Measurements from ENCODE around the gene ARID5A. TPM values are rescaled to one million over a fixed set of nuclear protein-coding genes. Genes with fewer than 3 reads are reported as not detected.
"Not testable (repeated sequence)": the region's sequence is repeated elsewhere in the genome, so short reads cannot be mapped to it uniquely, and the experiment has no call there.

The ARID5A gene, protein sequence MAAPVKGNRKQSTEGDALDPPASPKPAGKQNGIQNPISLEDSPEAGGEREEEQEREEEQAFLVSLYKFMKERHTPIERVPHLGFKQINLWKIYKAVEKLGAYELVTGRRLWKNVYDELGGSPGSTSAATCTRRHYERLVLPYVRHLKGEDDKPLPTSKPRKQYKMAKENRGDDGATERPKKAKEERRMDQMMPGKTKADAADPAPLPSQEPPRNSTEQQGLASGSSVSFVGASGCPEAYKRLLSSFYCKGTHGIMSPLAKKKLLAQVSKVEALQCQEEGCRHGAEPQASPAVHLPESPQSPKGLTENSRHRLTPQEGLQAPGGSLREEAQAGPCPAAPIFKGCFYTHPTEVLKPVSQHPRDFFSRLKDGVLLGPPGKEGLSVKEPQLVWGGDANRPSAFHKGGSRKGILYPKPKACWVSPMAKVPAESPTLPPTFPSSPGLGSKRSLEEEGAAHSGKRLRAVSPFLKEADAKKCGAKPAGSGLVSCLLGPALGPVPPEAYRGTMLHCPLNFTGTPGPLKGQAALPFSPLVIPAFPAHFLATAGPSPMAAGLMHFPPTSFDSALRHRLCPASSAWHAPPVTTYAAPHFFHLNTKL
- polyA plus RNA-seq (2013, experiment 1 of 4) = 3.6 TPM
- 2.7 TPM for polyA plus RNA-seq (2013, experiment 2 of 4)
- 2.3 TPM for polyA plus RNA-seq (2013, experiment 3 of 4)
- polyA plus RNA-seq (2013, experiment 4 of 4) = 3.0 TPM

DNA sequence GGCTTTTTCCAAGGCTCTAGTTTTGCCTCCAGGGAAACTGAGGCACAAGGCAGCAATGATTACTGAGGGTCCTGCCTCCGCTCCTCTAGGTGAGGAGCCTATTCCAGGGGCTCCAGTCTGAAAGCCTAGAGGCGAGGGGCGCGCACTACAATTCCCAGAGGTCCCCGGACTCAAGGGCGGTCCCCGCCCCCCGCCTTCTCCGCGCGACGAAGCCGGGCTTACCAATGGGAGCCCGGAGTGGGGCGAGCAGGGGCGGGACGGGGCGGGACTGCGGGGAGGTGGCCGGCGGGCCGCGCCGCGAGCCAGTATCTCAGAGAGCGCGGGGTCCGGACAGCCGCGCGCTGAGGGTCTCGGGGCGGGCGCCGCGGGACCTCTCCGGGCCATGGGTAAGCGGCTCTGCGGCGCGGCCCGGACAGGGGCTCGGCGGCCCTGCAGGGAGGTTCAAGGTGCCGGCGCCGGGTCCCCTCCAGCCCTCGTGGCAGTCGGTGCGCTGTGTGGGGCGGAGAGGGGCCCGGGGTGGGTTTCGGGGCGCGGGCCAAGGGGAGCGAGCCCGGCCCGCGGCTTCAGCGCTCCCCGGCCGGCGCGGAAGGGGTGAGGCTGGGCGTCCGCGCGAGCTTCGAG, at the start of gene ARID5A:
Gene ARID5A, plus strand, starts transcription at position 308 of the 621 bp plus-strand sequence. Its CDS starts 75 bp downstream, at position 383.
- 2% methylated on average over 69 of the region's 69 CpGs for WGBS, 2 experiments
- Histone ChIP-seq H3K36me3 (ENCODE audit: control insufficient read depth, insufficient read depth, low read length) (no peaks in the 10 kb centered on the region), H3K4me3 (ENCODE audit: insufficient read depth, low read depth, low read length) (peak within 1 kb of the TSS; percentile 60), H3K4me1 (ENCODE audit: control insufficient read depth, insufficient read depth, low read length) (peaks cover 28% of the 10 kb centered on the region), H3K9me3 (ENCODE audit: control insufficient read depth, low read length) (no peaks in the 10 kb centered on the region), H3K27ac (ENCODE audit: insufficient read depth, low read depth, low read length, poor library complexity, severe bottlenecking) (no peak within 1 kb of the TSS), H3K27me3 (ENCODE audit: control insufficient read depth, insufficient read depth, low read length, poor library complexity, severe bottlenecking) (peaks cover 48% of the 10 kb centered on the region)

DNA sequence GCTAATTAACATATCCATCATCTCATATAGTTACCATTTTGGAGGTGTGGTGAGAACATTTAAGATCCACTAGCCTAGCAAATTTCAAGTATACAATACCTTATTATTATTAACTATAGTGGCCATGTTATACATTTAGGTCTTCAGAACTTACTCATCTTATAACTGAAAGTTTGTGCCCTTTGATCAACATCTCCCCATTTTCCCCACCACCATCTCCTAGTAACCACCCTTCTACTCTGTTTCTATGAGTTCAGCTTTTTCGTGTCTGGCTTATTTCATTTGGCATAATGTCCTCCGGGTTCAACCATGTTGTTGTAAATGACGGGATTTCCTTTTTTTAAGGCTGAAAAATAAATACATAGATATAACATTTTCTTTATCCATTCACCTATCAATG, 47.3 kb upstream of the ARID5A start:
- H3K9me3 ChIP-seq (ENCODE audit: control insufficient read depth, low read length) = no peaks in the 10 kb centered on the region
- no peak overlapping the region for H3K27ac ChIP-seq (ENCODE audit: insufficient read depth, low read depth, low read length, poor library complexity, severe bottlenecking)
- WGBS, 2 experiments = 100% methylated on average over 1 to 2 of the region's 3 CpGs

DNA sequence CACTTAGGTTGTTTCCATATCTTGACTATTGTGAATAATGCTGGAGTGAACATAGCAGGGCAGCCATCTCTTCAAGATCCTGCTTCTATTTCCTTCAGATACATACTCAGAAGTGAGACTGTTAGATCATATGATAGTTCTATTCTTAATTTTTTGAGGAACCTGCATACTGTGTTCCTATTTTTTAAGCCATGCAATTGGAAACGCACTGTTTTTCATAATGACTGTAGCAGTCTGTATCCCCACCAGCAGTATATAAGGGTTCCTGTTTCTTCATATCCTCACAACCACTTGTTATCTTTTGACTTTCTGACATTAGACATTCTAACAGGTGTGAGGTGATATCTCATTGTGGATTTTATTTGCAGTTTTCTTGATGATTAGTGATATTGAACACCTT, 46.9 kb upstream of the ARID5A start:
- Histone ChIP-seq H3K9me3 (ENCODE audit: control insufficient read depth, low read length) (no peaks in the 10 kb centered on the region), H3K27me3 (ENCODE audit: control insufficient read depth, insufficient read depth, low read length, poor library complexity, severe bottlenecking) (no peaks in the 10 kb centered on the region), H3K4me3 (ENCODE audit: insufficient read depth, low read depth, low read length) (no peak overlapping the region), H3K27ac (ENCODE audit: insufficient read depth, low read depth, low read length, poor library complexity, severe bottlenecking) (no peak overlapping the region), H3K4me1 (ENCODE audit: control insufficient read depth, insufficient read depth, low read length) (peaks cover 6% of the 10 kb centered on the region), H3K36me3 (ENCODE audit: control insufficient read depth, insufficient read depth, low read length) (no peaks in the 10 kb centered on the region)
- WGBS, 2 experiments = 92 to 100% methylated on average over 1 of the region's 1 CpG

More for the DNA sequence above, 47.3 kb upstream of the ARID5A start:
- H3K4me3 ChIP-seq (ENCODE audit: insufficient read depth, low read depth, low read length) = no peak overlapping the region
- H3K36me3 ChIP-seq (ENCODE audit: control insufficient read depth, insufficient read depth, low read length) = no peaks in the 10 kb centered on the region
- H3K4me1 ChIP-seq (ENCODE audit: control insufficient read depth, insufficient read depth, low read length) = peaks cover 6% of the 10 kb centered on the region
- H3K27me3 ChIP-seq (ENCODE audit: control insufficient read depth, insufficient read depth, low read length, poor library complexity, severe bottlenecking) = no peaks in the 10 kb centered on the region

DNA sequence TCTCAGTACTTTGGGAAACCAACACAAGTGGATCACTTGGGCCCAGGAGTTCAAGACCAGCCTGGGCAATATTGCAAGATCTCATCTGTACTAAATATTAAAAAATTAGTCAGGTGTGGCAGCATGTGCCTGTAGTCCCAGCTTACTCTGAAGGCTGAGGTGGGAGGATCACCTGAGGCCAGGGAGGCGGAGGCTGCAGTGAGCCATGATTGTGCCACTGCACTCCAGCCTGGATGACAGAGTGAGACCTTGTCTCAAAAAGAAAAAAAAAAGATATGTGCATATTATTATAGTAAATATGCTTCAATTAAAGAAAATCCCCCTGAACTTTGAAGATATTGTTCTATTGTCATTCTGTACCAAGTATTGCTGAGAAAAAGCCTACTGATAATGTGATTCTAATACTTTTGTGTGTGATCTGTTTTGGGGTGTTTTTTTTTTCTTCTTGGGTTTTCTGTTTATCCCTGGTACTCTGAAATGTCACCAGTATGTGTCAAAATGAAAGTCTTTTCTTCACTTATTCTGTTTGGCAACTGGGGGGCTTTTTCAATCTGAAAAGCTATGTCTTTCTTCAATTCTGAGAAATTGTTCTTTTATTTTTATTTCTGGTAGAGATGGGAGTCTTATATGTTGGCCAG, 44.6 kb upstream of the ARID5A start:
- Histone ChIP-seq H3K27ac (ENCODE audit: insufficient read depth, low read depth, low read length, poor library complexity, severe bottlenecking) (no peak overlapping the region), H3K4me3 (ENCODE audit: insufficient read depth, low read depth, low read length) (no peak overlapping the region), H3K4me1 (ENCODE audit: control insufficient read depth, insufficient read depth, low read length) (no peaks in the 10 kb centered on the region), H3K36me3 (ENCODE audit: control insufficient read depth, insufficient read depth, low read length) (no peaks in the 10 kb centered on the region), H3K27me3 (ENCODE audit: control insufficient read depth, insufficient read depth, low read length, poor library complexity, severe bottlenecking) (no peaks in the 10 kb centered on the region), H3K9me3 (ENCODE audit: control insufficient read depth, low read length) (no peaks in the 10 kb centered on the region)
- 93 to 95% methylated on average over 1 of the region's 1 CpG for WGBS, 2 experiments

DNA sequence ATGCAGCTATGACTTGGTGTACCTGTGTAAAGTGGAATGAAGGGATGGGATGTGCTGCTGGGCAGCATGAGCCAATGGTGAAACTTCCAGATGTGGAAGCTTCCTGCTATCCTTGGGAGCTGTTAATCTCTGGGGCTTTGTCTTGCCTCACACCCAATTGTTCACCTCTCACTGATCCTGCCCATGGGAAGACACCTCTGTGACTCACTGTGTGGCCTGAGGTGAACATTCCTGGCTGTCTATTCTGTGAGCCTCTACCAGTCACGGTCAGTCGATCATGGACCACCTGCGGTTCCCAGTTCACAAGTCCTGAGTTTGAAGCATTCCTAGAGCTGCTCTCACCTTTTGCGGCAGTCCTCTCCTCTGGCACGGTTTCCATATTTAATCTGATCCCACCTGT, 43.5 kb upstream of the ARID5A start:
- H3K4me1 ChIP-seq (ENCODE audit: control insufficient read depth, insufficient read depth, low read length) = no peaks in the 10 kb centered on the region
- H3K9me3 ChIP-seq (ENCODE audit: control insufficient read depth, low read length) = no peaks in the 10 kb centered on the region
- no peaks in the 10 kb centered on the region for H3K36me3 ChIP-seq (ENCODE audit: control insufficient read depth, insufficient read depth, low read length)
- H3K27ac ChIP-seq (ENCODE audit: insufficient read depth, low read depth, low read length, poor library complexity, severe bottlenecking) = no peak overlapping the region
- H3K27me3 ChIP-seq (ENCODE audit: control insufficient read depth, insufficient read depth, low read length, poor library complexity, severe bottlenecking) = no peaks in the 10 kb centered on the region
- no peak overlapping the region for H3K4me3 ChIP-seq (ENCODE audit: insufficient read depth, low read depth, low read length)
- 71 to 72% methylated on average over 5 of the region's 5 CpGs for WGBS, 2 experiments

DNA sequence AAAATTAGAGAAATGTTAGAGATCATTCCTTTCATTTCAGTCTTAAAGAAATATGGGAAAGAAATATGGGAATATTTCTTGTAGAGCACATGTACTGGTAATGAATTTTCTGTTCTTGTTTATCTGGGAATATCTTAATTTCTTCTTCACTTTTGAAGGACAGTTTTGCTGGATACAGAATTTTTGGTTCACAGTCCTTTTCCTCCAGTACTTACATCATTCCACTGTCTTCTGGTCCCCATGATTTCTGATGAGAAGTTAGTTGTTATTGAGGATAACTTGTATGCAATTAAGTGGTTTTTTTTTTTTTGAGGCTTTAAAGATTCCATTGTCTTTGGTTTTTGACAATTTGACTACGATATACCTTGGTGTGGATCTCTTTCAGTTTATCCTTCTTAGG, 42.4 kb upstream of the ARID5A start:
- Histone ChIP-seq H3K9me3 (ENCODE audit: control insufficient read depth, low read length) (no peaks in the 10 kb centered on the region), H3K27me3 (ENCODE audit: control insufficient read depth, insufficient read depth, low read length, poor library complexity, severe bottlenecking) (no peaks in the 10 kb centered on the region), H3K4me3 (ENCODE audit: insufficient read depth, low read depth, low read length) (no peak overlapping the region), H3K27ac (ENCODE audit: insufficient read depth, low read depth, low read length, poor library complexity, severe bottlenecking) (no peak overlapping the region), H3K36me3 (ENCODE audit: control insufficient read depth, insufficient read depth, low read length) (no peaks in the 10 kb centered on the region), H3K4me1 (ENCODE audit: control insufficient read depth, insufficient read depth, low read length) (no peaks in the 10 kb centered on the region)
- WGBS, 2 experiments = 95 to 97% methylated on average over 1 of the region's 1 CpG

DNA sequence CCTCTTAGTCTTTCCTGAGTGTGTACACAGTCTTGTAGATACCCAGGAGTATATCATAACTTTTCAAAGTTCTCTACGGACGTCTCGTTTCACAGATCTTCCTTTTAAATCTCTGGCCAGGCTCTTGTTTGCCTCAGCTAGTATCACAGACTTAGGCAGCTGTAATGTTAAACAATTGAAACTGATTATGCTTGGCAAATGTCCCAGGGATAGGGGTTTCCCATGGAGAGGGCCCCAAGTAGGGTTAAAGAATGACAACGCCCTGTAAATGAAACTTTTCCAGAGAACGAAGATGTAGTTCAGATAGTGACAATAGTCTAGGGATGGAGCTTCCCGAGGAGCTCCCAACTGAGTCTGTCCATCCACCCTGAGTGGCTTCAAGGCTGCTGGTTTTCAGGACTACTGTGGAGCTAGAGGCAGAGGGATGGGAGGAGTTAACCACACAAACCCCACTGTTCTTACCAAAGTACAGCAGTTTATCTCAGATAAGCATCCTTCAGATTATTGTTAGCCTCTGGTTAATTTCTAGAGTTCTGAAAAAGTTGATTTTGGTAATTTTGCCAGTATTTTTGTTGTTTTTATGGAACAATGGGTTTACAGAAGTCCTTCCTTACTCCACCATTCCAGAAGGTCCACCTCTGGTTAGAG, 40.4 kb upstream of the ARID5A start:
- 90 to 94% methylated on average over 6 of the region's 6 CpGs for WGBS, 2 experiments
- Histone ChIP-seq H3K4me1 (ENCODE audit: control insufficient read depth, insufficient read depth, low read length) (no peaks in the 10 kb centered on the region), H3K4me3 (ENCODE audit: insufficient read depth, low read depth, low read length) (no peak overlapping the region), H3K9me3 (ENCODE audit: control insufficient read depth, low read length) (no peaks in the 10 kb centered on the region), H3K27me3 (ENCODE audit: control insufficient read depth, insufficient read depth, low read length, poor library complexity, severe bottlenecking) (no peaks in the 10 kb centered on the region), H3K36me3 (ENCODE audit: control insufficient read depth, insufficient read depth, low read length) (no peaks in the 10 kb centered on the region), H3K27ac (ENCODE audit: insufficient read depth, low read depth, low read length, poor library complexity, severe bottlenecking) (no peak overlapping the region)

DNA sequence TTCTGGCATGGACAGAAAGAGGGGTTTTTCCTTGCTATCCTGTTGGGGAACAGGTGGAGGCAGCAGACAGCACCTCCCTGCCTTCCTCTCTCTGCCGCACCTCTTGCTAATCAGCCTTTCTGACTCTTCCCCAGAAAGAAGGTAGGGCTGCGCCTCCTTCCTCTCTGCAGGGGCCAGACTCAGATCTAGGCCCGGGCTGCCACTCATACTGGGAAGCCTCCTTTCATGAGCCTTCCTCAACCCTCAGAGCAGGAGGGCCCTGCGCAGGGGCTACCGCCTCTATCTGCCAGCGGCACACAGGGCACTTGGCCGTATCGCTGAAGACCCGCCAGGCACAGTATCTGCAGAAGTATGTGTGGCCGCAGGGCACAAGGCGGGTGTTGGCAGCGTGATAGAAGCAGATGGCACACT, 38.5 kb upstream of the ARID5A start:
- H3K27ac ChIP-seq (ENCODE audit: insufficient read depth, low read depth, low read length, poor library complexity, severe bottlenecking) = no peak overlapping the region
- 75 to 77% methylated on average over 12 of the region's 12 CpGs for WGBS, 2 experiments

DNA sequence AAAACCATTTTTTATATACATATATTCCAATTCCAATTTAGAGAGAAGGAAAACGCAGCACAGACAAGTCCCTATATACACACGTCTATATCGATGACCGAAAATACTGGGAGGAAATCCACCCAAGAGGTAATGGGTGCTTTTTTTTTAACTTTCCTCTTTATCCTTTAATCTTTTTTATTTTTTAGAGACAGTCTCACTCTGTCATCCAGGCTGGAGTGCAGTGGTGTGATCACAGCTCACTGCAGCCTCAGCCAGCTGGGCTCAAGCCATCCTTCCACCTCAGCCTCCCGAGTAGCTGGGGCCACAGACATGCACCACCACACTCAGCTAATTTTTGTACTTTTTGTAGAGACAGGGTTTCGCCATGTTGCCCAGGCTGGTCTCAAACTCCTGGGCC, 37.9 kb upstream of the ARID5A start:
- not testable (repeated sequence) for H3K4me1 ChIP-seq (ENCODE audit: control insufficient read depth, insufficient read depth, low read length); H3K27ac ChIP-seq (ENCODE audit: insufficient read depth, low read depth, low read length, poor library complexity, severe bottlenecking); H3K27me3 ChIP-seq (ENCODE audit: control insufficient read depth, insufficient read depth, low read length, poor library complexity, severe bottlenecking); H3K4me3 ChIP-seq (ENCODE audit: insufficient read depth, low read depth, low read length); H3K9me3 ChIP-seq (ENCODE audit: control insufficient read depth, low read length); H3K36me3 ChIP-seq (ENCODE audit: control insufficient read depth, insufficient read depth, low read length)
- WGBS, 2 experiments = 94 to 97% methylated on average over 6 of the region's 6 CpGs

More for the DNA sequence above, 38.5 kb upstream of the ARID5A start:
- H3K9me3 ChIP-seq (ENCODE audit: control insufficient read depth, low read length) = no peaks in the 10 kb centered on the region
- no peaks in the 10 kb centered on the region for H3K36me3 ChIP-seq (ENCODE audit: control insufficient read depth, insufficient read depth, low read length)
- no peak overlapping the region for H3K4me3 ChIP-seq (ENCODE audit: insufficient read depth, low read depth, low read length)
- no peaks in the 10 kb centered on the region for H3K27me3 ChIP-seq (ENCODE audit: control insufficient read depth, insufficient read depth, low read length, poor library complexity, severe bottlenecking)
- H3K4me1 ChIP-seq (ENCODE audit: control insufficient read depth, insufficient read depth, low read length) = peaks cover 8% of the 10 kb centered on the region

All from ectodermal cell (in vitro differentiated cells).